GM06990 (cell line): ENCODE measurements around the gene NIN.

Experiments used
- DNase-seq: peaks from one replicate; pipeline ENCODE4 v3.0.0-alpha.2; 2011; ENCODE audit not compliant: insufficient read length; ENCODE audit errors: extremely low read depth
- H3K27me3 ChIP-seq: replicated peaks from 2 replicates; pipeline ENCODE4 v1.6.0; 2011; ENCODE audit warnings: low read length; ENCODE audit not compliant: control insufficient read depth, insufficient read depth
- H3K36me3 ChIP-seq: 2 replicates; pipeline ENCODE4 v1.5.1; 2011; ENCODE audit warnings: low read length; ENCODE audit not compliant: control insufficient read depth, insufficient read depth
- H3K4me3 ChIP-seq: replicated peaks from 2 replicates; pipeline ENCODE4 v1.5.1; 2011; ENCODE audit warnings: low read depth, mild to moderate bottlenecking, control low read depth, low read length
- CTCF ChIP-seq: IDR thresholded peaks from 2 replicates; pipeline ENCODE4 v1.5.1; 2011; ENCODE audit warnings: low read length, control low read depth, mild to moderate bottlenecking, inconsistent platforms; ENCODE audit not compliant: insufficient read depth, poor library complexity, severe bottlenecking

Gene NIN

GRCh38 chr14:50670196-50670865 is 160.6 kb downstream of the NIN start:
- TF ChIP-seq CTCF, result no peak
- no peaks in the 10 kb centered on the region for H3K36me3 ChIP-seq
- no peaks in the 10 kb centered on the region for H3K27me3 ChIP-seq
- no peak overlapping the region for H3K4me3 ChIP-seq
- DNase-seq, result no peak
